NCI-H1417 treated with DMSO at 0.1 percent for 48 hours (cell line): Measurements from ENCODE around the gene SGO2.
"Not testable (repeated sequence)": the region's sequence is repeated elsewhere in the genome, so short reads cannot be mapped to it uniquely, and the experiment has no call there.

Source experiments
- DNase-seq: peaks from one replicate; lab custom pipeline; 2025; lab: John Stamatoyannopoulos, UW

SGO2 gene

DNA sequence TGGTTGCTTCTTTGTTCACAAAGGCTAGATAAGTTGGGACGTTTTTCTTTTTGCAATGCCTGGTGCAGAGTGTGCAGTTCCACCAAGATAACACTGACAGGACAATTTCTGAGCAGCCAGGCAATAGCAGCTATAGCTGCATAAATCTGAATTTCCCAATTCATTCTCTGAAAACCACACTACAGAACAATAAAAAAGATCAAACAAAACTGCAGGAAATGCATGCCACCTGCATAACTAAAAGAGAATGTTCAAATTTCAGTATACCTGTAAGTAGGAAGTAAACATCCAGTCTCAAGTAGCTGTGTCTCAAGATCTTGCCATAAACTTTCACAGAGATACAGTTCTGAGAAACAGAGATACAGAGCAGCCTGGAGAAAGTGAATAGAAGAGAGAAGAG is 10.9 kb upstream of the SGO2 start:
- no peak for DNase-seq

- DNase-seq = no peak
These were observed 2.8 kb upstream of the SGO2 start for GRCh38 chr2:200523158-200523557.

DNA sequence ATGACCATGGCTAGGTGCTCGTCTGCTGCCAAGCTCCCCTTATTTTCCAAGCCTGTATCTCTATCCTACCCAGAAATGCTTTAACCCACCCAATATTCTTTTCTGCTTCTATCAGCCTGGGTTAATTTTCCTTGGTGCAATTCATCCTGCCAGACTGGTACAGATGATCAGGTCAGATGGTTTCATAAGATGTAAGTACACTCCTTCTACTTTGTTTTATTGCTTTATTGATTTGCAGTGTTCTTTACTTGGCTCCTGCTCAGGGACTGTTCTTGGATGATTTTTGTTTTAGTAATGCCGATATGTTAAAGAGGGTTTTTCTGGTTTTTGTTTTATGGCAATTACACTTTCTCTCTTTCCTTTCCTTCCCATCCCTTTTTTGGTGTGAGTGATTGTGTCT is 2.4 kb upstream of the SGO2 start:
- no peak for DNase-seq

DNA sequence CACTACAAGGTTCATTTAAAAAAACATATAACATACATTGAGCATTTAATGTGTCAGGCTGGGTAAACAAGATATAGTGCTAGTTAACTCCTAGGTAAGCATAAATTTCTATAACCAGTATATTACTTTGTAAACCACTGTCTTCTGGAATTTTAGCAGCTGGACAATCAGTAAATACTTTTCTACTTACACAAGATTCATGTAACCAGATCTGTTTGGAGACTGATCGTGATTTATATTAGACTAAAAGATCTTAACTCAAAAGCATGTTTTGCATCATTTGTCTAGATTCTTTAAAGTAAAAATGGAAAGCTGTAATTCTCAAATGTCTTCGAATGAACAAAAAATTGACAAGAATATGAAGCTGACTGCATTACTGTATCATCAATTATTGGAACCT is 941 bp upstream of the SGO2 start:
- DNase-seq = no peak

DNA sequence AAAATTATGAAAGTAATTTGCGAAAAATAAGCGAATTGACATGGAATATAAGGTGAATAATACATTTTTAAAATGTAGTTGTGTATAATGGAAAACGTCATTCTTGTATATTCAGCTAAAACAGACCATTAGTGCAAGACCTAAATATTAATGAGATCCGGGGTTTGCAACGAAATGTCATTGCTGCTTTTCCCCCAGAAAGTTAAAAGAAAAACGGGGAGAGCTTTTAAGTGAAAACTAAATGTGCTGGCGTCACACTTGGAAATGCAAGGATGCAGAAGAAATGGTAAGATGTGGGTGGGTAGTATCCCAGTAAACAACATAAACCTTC is 491 bp upstream of the SGO2 start:
- no peak for DNase-seq

DNA sequence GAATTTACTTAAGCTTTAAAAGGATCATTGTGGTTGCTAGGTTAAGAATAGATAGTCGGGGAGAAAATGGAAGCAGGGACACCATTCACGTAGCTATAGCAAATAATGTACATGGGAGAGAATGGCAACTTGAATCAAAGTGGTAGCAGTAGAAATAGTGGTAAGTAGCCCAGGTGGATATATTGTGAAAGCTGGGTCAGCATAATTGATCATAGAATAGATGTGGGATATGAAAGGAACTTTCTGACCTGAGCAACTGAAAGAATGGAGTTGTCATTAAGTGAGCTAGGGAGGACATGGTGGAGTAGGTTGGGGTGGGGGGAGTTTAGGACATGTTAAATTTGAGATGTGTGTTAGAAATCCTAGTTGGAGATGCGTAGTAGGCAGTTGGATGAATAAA is 2.2 kb downstream of the SGO2 start:
- no peak for DNase-seq

GRCh38 chr2:200533754-200534153 is 7.7 kb downstream of the SGO2 start:
- DNase-seq = no peak

GRCh38 chr2:200534572-200534971 is 8.6 kb downstream of the SGO2 start:
- no peak for DNase-seq

- no peak for DNase-seq
These were observed 12.1 kb downstream of the SGO2 start for GRCh38 chr2:200538139-200538538.

DNA sequence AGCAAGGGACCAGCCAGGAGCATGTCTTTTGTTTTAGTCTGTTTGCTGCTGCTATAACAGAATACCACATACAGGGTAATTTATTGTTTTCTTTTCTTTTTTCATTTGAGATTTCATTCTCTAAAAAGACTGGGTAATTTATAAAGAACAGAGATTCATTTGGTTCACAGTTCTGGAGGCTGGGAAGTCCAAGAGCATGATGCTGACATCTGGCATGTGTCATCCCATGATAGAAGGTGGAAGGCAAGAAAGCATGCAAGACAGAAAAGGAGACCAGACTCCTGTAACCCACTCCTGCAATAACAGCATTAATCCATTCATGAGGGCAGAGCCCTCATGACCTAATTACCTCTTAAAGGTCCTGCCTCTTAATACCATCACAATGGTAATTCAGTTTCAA is 14.8 kb downstream of the SGO2 start:
- DNase-seq = no peak

- not testable (repeated sequence) for DNase-seq
These were observed 40.6 kb downstream of the SGO2 start for GRCh38 chr2:200566596-200566995.

- no peak for DNase-seq
These were observed 41.9 kb downstream of the SGO2 start for GRCh38 chr2:200567932-200568331.

DNA sequence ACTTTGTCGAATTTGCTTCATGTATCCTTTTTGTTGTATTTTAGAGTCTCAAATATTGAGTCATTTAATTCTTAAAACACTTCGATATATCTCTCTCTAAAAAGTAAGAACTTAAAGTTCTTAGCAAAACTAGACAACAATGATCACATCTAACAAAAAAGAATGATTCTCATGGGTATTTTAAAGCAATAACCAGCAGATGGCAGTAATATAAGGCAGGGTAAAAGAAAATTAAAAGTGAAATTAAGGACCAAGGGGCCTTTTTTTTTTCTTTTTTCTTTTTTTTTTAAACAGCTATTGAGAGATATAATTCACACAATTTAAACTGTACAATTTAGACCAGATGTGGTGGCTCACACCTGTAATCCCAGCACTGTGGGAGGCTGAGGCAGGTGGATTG is 50.0 kb downstream of the SGO2 start:
- DNase-seq = no peak

- no peak for DNase-seq
These were observed 51.0 kb downstream of the SGO2 start for GRCh38 chr2:200577027-200577426.

GRCh38 chr2:200578778-200579177 is 52.8 kb downstream of the SGO2 start:
- DNase-seq = peak; percentile 19

DNA sequence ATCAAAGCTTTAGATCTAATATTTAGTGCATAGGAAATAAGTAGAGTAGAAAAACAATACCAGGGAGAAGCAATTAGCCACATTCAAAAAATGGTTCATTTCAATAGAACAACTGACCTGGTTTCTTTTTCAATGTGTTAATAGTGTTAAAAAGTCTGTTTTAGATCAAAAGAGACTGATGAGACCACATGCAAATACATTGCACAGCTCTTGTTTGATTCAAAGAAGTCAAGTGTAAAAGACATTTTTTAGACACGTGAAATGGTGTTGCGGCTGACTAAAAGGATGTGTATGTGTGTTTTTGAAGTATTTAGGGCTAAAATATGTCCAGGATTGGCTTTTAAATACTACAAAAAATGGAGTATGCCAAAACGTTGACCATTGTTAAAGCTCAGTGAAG is 58.6 kb downstream of the SGO2 start:
- DNase-seq = no peak

GRCh38 chr2:200585340-200585729 is 59.3 kb downstream of the SGO2 start:
- no peak for DNase-seq

DNA sequence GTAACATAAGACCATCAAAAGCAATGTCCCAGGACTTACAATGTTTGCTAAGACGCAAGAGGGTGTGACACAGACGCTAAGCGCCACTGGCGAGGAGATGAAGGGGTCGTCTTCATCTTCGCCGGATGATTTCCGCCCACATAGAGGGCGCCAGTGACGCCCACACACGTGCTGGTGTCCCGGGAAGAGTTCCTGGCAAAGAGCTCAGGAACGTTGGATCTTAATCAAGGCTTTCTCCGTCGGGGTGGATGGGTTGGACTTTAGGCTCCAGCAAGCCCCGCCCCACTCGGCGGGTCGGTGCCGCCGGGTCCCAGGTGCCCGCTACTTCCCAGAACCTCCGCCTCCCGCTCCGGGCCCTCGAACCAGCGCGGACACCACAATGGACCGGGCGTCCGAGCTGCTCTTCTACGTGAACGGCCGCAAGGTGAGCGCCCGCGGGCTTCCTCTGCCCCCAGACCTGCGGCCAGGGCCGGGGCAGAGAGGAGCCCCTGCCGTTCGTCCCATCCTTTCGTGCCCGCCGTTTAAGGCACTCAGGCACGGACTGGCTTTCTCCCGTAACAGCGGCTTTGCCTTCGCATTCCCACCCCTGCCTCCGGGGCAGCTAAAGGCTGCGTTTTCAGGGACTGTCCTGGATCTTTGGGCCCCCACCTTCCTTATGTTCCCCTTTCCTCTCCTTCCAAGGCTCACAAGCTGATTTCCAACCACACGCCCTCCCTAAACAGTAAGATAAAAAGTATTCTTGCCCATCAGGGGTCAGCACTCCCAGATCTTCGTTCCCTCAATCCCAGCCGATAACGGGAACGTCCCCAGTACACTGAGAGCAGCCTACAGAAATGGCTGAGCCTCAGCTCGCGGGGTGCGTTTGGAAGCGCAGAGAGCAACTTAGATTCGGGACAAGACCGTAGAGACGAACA is 60.0 kb downstream of the SGO2 start, which contains the start of gene AOX1:
Gene AOX1, plus strand, starts transcription at position 285 of the 914 bp plus-strand sequence. Its CDS starts 95 bp downstream, at position 380.
- no peak for DNase-seq

DNA sequence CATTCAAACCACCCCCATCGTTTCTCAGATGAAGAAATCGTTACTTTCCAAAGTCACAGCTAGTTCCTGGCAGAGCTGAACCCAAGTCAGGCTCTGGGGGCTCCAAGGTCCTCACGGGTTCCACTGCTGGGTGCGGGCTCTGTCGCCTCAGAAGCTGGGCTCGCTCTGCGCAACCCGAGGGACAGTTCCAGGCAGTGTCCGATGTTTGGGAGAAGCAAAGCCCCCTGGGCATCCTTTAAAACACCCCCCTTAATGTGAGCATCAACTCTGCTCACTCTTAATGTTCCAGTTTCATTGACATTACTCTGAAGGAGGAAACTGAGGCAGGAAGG is 60.6 kb downstream of the SGO2 start:
- DNase-seq = no peak

- DNase-seq = no peak
These were observed 61.1 kb downstream of the SGO2 start for GRCh38 chr2:200587007-200587616.

DNA sequence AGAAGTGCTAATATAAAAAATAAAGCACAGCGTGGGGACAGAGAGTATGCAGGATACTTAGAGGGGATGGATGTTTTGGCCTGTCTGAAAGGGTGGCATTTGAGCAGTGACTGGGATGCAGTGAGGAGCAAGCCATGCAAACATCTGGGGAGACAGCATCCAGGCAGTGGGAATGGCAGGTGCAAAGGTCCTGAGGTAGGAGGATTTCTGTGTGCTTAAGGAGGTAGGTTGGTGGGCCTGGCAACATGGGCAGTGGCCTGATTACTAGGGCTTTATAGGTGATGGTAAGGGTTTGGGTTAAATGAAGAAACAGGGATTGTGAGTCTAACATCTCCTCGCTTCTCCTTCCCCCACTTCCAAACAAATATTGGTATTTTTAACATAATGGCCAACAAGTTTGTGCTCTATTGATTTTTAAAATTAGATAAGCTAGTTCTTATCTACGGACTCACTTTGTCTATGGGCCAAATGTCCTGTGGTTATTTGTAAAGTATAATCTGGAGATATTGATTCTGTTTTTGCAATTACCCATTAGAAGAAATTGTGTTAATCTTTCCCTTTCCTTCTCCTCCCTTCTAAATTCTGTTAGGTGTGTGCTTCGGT is 62.2 kb downstream of the SGO2 start:
- no peak for DNase-seq

DNA sequence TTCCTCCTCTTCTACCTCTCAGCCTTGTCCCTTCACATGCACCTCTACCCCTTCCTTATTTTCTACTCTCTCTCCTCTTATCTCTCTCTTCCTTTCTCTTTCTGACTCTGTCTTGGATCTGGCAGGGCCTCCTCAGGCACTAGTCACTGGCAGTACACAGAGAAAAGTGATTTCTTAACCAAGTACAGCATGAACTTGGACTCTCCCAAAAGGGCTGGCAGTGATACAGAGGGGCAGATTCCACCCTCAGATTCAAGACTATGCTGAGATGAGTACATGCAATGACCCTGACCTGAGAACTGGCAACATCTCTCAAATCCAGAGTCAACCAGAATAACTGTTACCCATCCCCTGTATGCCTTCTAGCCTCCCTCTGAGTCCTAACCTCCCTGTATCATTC is 64.1 kb downstream of the SGO2 start:
- no peak for DNase-seq

- no peak for DNase-seq
These were observed 65.3 kb downstream of the SGO2 start for GRCh38 chr2:200591308-200591707.
